ENCODE results near the gene SLC10A3. TPM values are rescaled to one million over a fixed set of nuclear protein-coding genes. Genes with fewer than 3 reads are reported as not detected.

The SLC10A3 gene
- total RNA-seq, 1 donor from 2014 or later: 7.4 TPM

DNA sequence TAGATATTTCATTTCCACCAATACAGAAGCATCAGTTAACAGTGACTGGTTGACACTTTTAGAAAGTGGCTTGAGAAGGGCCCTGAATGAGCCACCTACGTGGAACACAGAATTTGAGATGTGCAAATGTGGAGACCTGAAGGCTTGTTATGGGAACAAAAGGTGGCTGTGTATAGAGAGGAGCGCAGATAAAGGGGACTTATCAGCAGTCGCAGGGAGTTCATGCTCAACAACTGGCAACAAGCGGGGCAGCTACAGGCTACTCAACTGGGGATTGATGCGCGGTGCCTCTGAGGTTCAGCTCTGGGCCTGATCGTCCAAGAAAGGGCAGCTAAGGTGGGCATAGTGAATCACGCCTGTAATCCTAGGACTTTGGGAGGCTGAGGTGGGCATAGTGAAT lies 29.0 kb upstream of the SLC10A3 start:
- FAIRE-seq (no peak), DNase-seq (ENCODE audit: low read depth) (no peak)

GRCh38 chrX:154517101-154517781 lies 26.8 kb upstream of the SLC10A3 start:
- Histone ChIP-seq H3K4me3 (ENCODE audit: low read depth, low read length) (peak overlapping the region; percentile 49), H3K36me3 (ENCODE audit: control insufficient read depth, insufficient read depth, low read length) (no peaks in the 10 kb centered on the region), H3K27me3 (ENCODE audit: control insufficient read depth, insufficient read depth, low read length) (no peaks in the 10 kb centered on the region)
- FAIRE-seq (no peak), DNase-seq (ENCODE audit: low read depth) (no peak)
- TF ChIP-seq, protein P1, sequence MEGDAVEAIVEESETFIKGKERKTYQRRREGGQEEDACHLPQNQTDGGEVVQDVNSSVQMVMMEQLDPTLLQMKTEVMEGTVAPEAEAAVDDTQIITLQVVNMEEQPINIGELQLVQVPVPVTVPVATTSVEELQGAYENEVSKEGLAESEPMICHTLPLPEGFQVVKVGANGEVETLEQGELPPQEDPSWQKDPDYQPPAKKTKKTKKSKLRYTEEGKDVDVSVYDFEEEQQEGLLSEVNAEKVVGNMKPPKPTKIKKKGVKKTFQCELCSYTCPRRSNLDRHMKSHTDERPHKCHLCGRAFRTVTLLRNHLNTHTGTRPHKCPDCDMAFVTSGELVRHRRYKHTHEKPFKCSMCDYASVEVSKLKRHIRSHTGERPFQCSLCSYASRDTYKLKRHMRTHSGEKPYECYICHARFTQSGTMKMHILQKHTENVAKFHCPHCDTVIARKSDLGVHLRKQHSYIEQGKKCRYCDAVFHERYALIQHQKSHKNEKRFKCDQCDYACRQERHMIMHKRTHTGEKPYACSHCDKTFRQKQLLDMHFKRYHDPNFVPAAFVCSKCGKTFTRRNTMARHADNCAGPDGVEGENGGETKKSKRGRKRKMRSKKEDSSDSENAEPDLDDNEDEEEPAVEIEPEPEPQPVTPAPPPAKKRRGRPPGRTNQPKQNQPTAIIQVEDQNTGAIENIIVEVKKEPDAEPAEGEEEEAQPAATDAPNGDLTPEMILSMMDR (IDR thresholded peaks at IDR 0.05; ENCODE audit: insufficient read depth, low read length, severe bottlenecking): no peak

More for the DNA sequence above, 29.0 kb upstream of the SLC10A3 start:
- TF ChIP-seq, protein P1 (IDR thresholded peaks at IDR 0.05; ENCODE audit: insufficient read depth, low read length, severe bottlenecking): no peak
- Histone ChIP-seq H3K36me3 (ENCODE audit: control insufficient read depth, insufficient read depth, low read length) (no peaks in the 10 kb centered on the region), H3K4me3 (ENCODE audit: low read depth, low read length) (no peak overlapping the region), H3K27me3 (ENCODE audit: control insufficient read depth, insufficient read depth, low read length) (no peaks in the 10 kb centered on the region)

DNA sequence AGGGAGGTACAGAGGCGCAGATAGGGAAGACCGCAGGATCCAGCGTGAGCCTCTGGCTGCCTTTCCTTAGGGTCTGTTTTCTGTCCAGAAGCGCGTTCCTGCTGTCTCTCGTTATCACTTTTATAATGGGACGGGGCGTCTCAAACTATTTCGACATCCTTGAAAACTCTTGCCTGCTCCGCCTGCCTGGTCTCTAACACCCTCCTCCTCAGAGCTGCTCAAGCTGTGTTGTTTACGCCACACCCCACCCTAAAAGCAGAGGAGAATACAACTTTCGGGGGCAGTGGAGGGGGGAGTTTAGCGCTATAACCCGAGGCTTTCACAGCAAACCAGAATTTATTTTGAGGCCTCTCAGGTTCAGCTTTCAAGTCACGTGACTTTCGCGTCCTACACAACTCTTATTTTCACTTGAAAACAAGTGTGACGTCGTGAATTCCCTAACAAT lies 26.2 kb upstream of the SLC10A3 start:
- DNase-seq (ENCODE audit: low read depth) (peak; percentile 6), FAIRE-seq (no peak)
- Histone ChIP-seq H3K4me3 (ENCODE audit: low read depth, low read length) (peak overlapping the region; percentile 49), H3K27me3 (ENCODE audit: control insufficient read depth, insufficient read depth, low read length) (no peaks in the 10 kb centered on the region), H3K36me3 (ENCODE audit: control insufficient read depth, insufficient read depth, low read length) (no peaks in the 10 kb centered on the region)
- TF ChIP-seq, protein P1 (IDR thresholded peaks at IDR 0.05; ENCODE audit: insufficient read depth, low read length, severe bottlenecking): no peak

DNA sequence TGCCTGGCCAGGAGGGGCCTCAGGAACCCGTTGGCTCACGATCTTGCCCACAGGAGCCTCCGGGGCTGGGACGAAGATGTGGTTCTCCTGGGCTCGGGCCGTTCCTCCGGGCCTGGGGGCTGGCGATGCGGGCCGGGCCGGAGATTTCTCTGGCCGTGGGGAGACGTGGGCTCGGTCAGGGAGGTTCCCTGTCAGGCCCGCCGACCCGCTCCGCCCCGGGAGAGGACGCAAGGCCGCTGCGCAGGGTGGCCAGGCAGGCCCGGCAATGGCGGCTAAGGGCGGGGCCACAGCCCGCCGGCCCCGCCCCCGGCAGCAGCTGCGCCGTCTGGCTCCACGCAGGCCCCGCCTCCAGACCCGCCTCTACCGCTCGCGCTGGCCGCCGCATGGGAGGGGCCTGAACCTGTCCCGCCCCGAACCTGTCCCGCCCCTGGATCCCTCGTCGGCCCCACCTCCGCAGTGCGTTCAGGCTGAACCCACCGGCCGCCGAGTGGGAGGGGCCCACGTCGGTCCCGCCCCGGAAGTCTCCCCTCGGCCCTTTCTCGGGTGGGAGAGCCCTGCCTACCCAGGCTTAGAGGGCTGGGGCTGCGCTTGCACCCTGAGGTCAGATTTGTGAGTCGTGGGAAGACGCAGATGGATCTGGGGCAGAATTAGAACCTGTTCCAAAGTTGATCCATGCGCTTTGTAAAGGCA lies 25.7 kb upstream of the SLC10A3 start, which contains the start of gene FAM3A:
FAM3A (minus strand) TSS at position 267 of the 690 bp plus-strand sequence. CDS start 460 bp downstream, outside the sequence.
- FAIRE-seq: no peak

GRCh38 chrX:154515090-154515965 lies 24.9 kb upstream of the SLC10A3 start:
- Histone ChIP-seq H3K27me3 (ENCODE audit: control insufficient read depth, insufficient read depth, low read length) (no peaks in the 10 kb centered on the region), H3K4me3 (ENCODE audit: low read depth, low read length) (peak overlapping the region; percentile 61), H3K36me3 (ENCODE audit: control insufficient read depth, insufficient read depth, low read length) (no peaks in the 10 kb centered on the region)
- TF ChIP-seq, protein P1 (IDR thresholded peaks at IDR 0.05; ENCODE audit: insufficient read depth, low read length, severe bottlenecking): no peak
- DNase-seq (ENCODE audit: low read depth) (no peak), FAIRE-seq (no peak)

More for the DNA sequence above, 25.7 kb upstream of the SLC10A3 start, which contains the start of gene FAM3A:
- TF ChIP-seq, protein P1 (IDR thresholded peaks at IDR 0.05; ENCODE audit: insufficient read depth, low read length, severe bottlenecking): no peak
- no peaks in the 10 kb centered on the region for H3K36me3 ChIP-seq (ENCODE audit: control insufficient read depth, insufficient read depth, low read length)
- H3K4me3 ChIP-seq (ENCODE audit: low read depth, low read length): peak within 1 kb of the TSS; percentile 61
- peak; percentile 64 for DNase-seq (ENCODE audit: low read depth)
- H3K27me3 ChIP-seq (ENCODE audit: control insufficient read depth, insufficient read depth, low read length): no peaks in the 10 kb centered on the region
